Measurements from ENCODE around the gene PDE1C.

GRCh38 chr7:31716355-31716754 lies 353.9 kb downstream of the PDE1C start:
- TF ChIP-seq CTCF (IDR thresholded peaks at IDR 0.05) = no peak
- no peak for TF ChIP-seq EZH2 (IDR thresholded peaks at IDR 0.05; ENCODE audit: borderline replicate concordance, insufficient read depth, low read depth, low read length, poor library complexity, severe bottlenecking)
